IPS-18a (cell line): Measurements from ENCODE around the gene MEPCE.
"Not testable (repeated sequence)": the region's sequence is repeated elsewhere in the genome, so short reads cannot be mapped to it uniquely, and the experiment has no call there.

ENCODE experiments used
- H3K27ac ChIP-seq: one replicate; pipeline ENCODE4 v1.5.1; 2013; ENCODE audit warnings: low read length
- H3K27me3 ChIP-seq: one replicate; pipeline ENCODE4 v1.6.1; 2013; ENCODE audit warnings: mild to moderate bottlenecking, low read length; ENCODE audit not compliant: control insufficient read depth, insufficient read depth
- H3K36me3 ChIP-seq: one replicate; pipeline ENCODE4 v1.6.1; 2013; ENCODE audit warnings: low read depth, low read length; ENCODE audit not compliant: control insufficient read depth
- H3K4me1 ChIP-seq: one replicate; pipeline ENCODE4 v1.6.1; 2013; ENCODE audit warnings: low read depth, low read length; ENCODE audit not compliant: control insufficient read depth
- H3K4me3 ChIP-seq: one replicate; pipeline ENCODE4 v1.5.1; 2013; ENCODE audit warnings: low read length
- H3K9ac ChIP-seq: one replicate; pipeline ENCODE4 v1.6.1; 2013; ENCODE audit warnings: mild to moderate bottlenecking, low read length, moderate library complexity
- H3K9me3 ChIP-seq: one replicate; pipeline ENCODE4 v1.6.1; 2013; ENCODE audit warnings: low read depth, low read length; ENCODE audit not compliant: control insufficient read depth

The MEPCE gene

GRCh38 chr7:100438731-100439130 lies 9.1 kb downstream of the MEPCE start:
- H3K4me3 ChIP-seq, H3K9me3 ChIP-seq, H3K4me1 ChIP-seq, H3K27me3 ChIP-seq, H3K27ac ChIP-seq, H3K9ac ChIP-seq: not testable (repeated sequence)
- H3K36me3 ChIP-seq = peaks cover 13% of the 10 kb centered on the region

- H3K36me3 ChIP-seq, H3K27me3 ChIP-seq, H3K4me3 ChIP-seq, H3K4me1 ChIP-seq, H3K27ac ChIP-seq, H3K9me3 ChIP-seq, H3K9ac ChIP-seq: not testable (repeated sequence)
These were observed 9.6 kb downstream of the MEPCE start for GRCh38 chr7:100439244-100439643.

GRCh38 chr7:100441641-100442535 lies 12.3 kb downstream of the MEPCE start:
- H3K9ac ChIP-seq = no peak overlapping the region
- no peaks in the 10 kb centered on the region for H3K27me3 ChIP-seq
- no peak overlapping the region for H3K4me3 ChIP-seq
- H3K36me3 ChIP-seq = no peaks in the 10 kb centered on the region
- no peak overlapping the region for H3K27ac ChIP-seq
- no peaks in the 10 kb centered on the region for H3K9me3 ChIP-seq
- H3K4me1 ChIP-seq = peaks cover 3% of the 10 kb centered on the region

- H3K9ac ChIP-seq = no peak overlapping the region
- no peak overlapping the region for H3K4me3 ChIP-seq
- H3K36me3 ChIP-seq = no peaks in the 10 kb centered on the region
- H3K4me1 ChIP-seq = peaks cover 3% of the 10 kb centered on the region
- H3K27me3 ChIP-seq = no peaks in the 10 kb centered on the region
- no peak overlapping the region for H3K27ac ChIP-seq
- H3K9me3 ChIP-seq = no peaks in the 10 kb centered on the region
These were observed 13.6 kb downstream of the MEPCE start for GRCh38 chr7:100443096-100443840.

GRCh38 chr7:100444311-100445278 lies 15.0 kb downstream of the MEPCE start:
- Histone ChIP-seq H3K4me1 (peaks cover 3% of the 10 kb centered on the region), H3K27ac (no peak overlapping the region), H3K4me3 (no peak overlapping the region), H3K9ac (no peak overlapping the region), H3K36me3 (no peaks in the 10 kb centered on the region), H3K9me3 (no peaks in the 10 kb centered on the region), H3K27me3 (no peaks in the 10 kb centered on the region)

GRCh38 chr7:100446040-100446439 lies 16.4 kb downstream of the MEPCE start:
- H3K4me3 ChIP-seq = no peak overlapping the region
- no peak overlapping the region for H3K27ac ChIP-seq
- H3K36me3 ChIP-seq = no peaks in the 10 kb centered on the region
- peaks cover 3% of the 10 kb centered on the region for H3K4me1 ChIP-seq
- no peaks in the 10 kb centered on the region for H3K9me3 ChIP-seq
- H3K27me3 ChIP-seq = no peaks in the 10 kb centered on the region
- H3K9ac ChIP-seq = no peak overlapping the region

GRCh38 chr7:100447363-100447762 lies 17.7 kb downstream of the MEPCE start:
- not testable (repeated sequence) for H3K9me3 ChIP-seq, H3K27ac ChIP-seq, H3K4me3 ChIP-seq, H3K27me3 ChIP-seq, H3K9ac ChIP-seq, H3K36me3 ChIP-seq, H3K4me1 ChIP-seq

- H3K36me3 ChIP-seq = no peaks in the 10 kb centered on the region
- H3K4me3 ChIP-seq = no peak overlapping the region
- H3K9ac ChIP-seq = no peak overlapping the region
- H3K27me3 ChIP-seq = no peaks in the 10 kb centered on the region
- no peak overlapping the region for H3K27ac ChIP-seq
- H3K9me3 ChIP-seq = no peaks in the 10 kb centered on the region
- peaks cover 3% of the 10 kb centered on the region for H3K4me1 ChIP-seq
These were observed 19.7 kb downstream of the MEPCE start for GRCh38 chr7:100449190-100449795.

GRCh38 chr7:100452513-100452912 lies 22.9 kb downstream of the MEPCE start:
- Histone ChIP-seq H3K4me1 (no peaks in the 10 kb centered on the region), H3K9ac (no peak overlapping the region), H3K27ac (no peak overlapping the region)

GRCh38 chr7:100453854-100454253 lies 24.2 kb downstream of the MEPCE start:
- not testable (repeated sequence) for H3K9me3 ChIP-seq, H3K9ac ChIP-seq, H3K36me3 ChIP-seq, H3K4me3 ChIP-seq, H3K27me3 ChIP-seq, H3K27ac ChIP-seq, H3K4me1 ChIP-seq

More at GRCh38 chr7:100452513-100452912, 22.9 kb downstream of the MEPCE start:
- Histone ChIP-seq H3K27me3 (no peaks in the 10 kb centered on the region), H3K9me3 (no peaks in the 10 kb centered on the region), H3K36me3 (no peaks in the 10 kb centered on the region), H3K4me3 (no peak overlapping the region)

- Histone ChIP-seq H3K9me3 (no peaks in the 10 kb centered on the region), H3K9ac (no peak overlapping the region), H3K4me3 (no peak overlapping the region), H3K4me1 (no peaks in the 10 kb centered on the region), H3K36me3 (no peaks in the 10 kb centered on the region), H3K27ac (no peak overlapping the region), H3K27me3 (no peaks in the 10 kb centered on the region)
These were observed 25.6 kb downstream of the MEPCE start for GRCh38 chr7:100455206-100455605.
